GM12892 (cell line): Measurements from ENCODE around the gene RNFT1.
"Not testable (repeated sequence)": the region's sequence is repeated elsewhere in the genome, so short reads cannot be mapped to it uniquely, and the experiment has no call there.

ENCODE experiments used
- POLR2A ChIP-seq: IDR thresholded peaks from 2 replicates; pipeline ENCODE4 v1.6.1; 2011; ENCODE audit warnings: low read depth, low read length, control low read depth
- POLR2AphosphoS5 ChIP-seq: IDR thresholded peaks from 2 replicates; pipeline ENCODE4 v1.6.1; 2011; ENCODE audit warnings: low read depth, low read length, control low read depth
- TAF1 ChIP-seq: IDR thresholded peaks from 2 replicates; pipeline ENCODE4 v1.6.1; 2011; ENCODE audit warnings: low read depth, mild to moderate bottlenecking, control low read depth, low read length, borderline replicate concordance

- not testable (repeated sequence) for TF ChIP-seq POLR2AphosphoS5, POLR2A, TAF1
Observed at GRCh38 chr17:59933317-59933716, 31.2 kb downstream of the RNFT1 start.
